Right lobe of liver (tissue), 6 donors: ENCODE data around the gene SEMA3A. TPM values are rescaled to one million over a fixed set of nuclear protein-coding genes. Genes with fewer than 3 reads are reported as not detected.

Experiments used
- ATAC-seq, 4 donors: fragments of 200-7000 bp; cut with Tn5 transposase; one replicate each; pipeline ENCODE4 v1.9.1; 2020; ENCODE audit warnings: mild to moderate bottlenecking in 4 of 4, moderate library complexity in 4 of 4
- DNase-seq, 3 donors: peaks; one replicate each; pipeline ENCODE4 v3.0.0-alpha.2; 2020
- H3K27ac ChIP-seq, 3 donors: fragments of 200-600 bp; one replicate each; pipeline ENCODE4 v1.8.0; 2022
- H3K27me3 ChIP-seq, 2 donors: fragments of 200-600 bp; one replicate each; pipeline ENCODE4 v1.8.0; 2022
- H3K36me3 ChIP-seq, 4 donors: fragments of 200-600 bp; sonication (generic) in 1 of 4; one replicate each; pipeline versions ENCODE4 v1.5.1 to v1.8.0; 2017 to 2022; ENCODE audit warnings: control low read depth in 1 of 4
- H3K4me1 ChIP-seq, 4 donors: fragments of 200-600 bp; sonication (generic) in 1 of 4; one replicate each; pipeline versions ENCODE4 v1.5.1 to v1.8.0; 2017 to 2022; ENCODE audit warnings: control low read depth in 1 of 4
- H3K4me3 ChIP-seq, 3 donors: fragments of 200-600 bp; one replicate each; pipeline ENCODE4 v1.8.0; 2022
- H3K9me3 ChIP-seq, 4 donors: fragments of 200-600 bp; sonication (generic) in 1 of 4; one replicate each; pipeline versions ENCODE4 v1.5.1 to v1.8.0; 2017 to 2022; ENCODE audit warnings: control low read depth in 1 of 4
- CTCF ChIP-seq, 4 donors: fragments of 200-600 bp in 3 of 4; fragments of 450-650 bp in 1 of 4; IDR thresholded peaks; one replicate each; pipeline versions ENCODE4 v1.5.1 to v1.8.0; 2016 to 2022; ENCODE audit warnings: antibody characterized with exemption in 4 of 4, mild to moderate bottlenecking in 2 of 4
- POLR2A ChIP-seq: fragments of 450-650 bp; IDR thresholded peaks from one replicate; pipeline ENCODE4 v1.6.1; 2017; ENCODE audit warnings: antibody characterized with exemption, mild to moderate bottlenecking
- WGBS: methylation state at CpG from one replicate; pipeline ENCODE4 v1.1.6; 2018; ENCODE audit warnings: low coverage, low lambda C conversion rate; ENCODE audit not compliant: insufficient coverage; ENCODE audit errors: missing lambda C conversion rate; 5-methylcytosine and 5-hydroxymethylcytosine counted together
- intact Hi-C, 2 donors: fragments of 100-400 bp; cut with DNase I; formaldehyde crosslinking; loops; one replicate each; pipeline versions ENCODE4 v1.11.2 to v1.14.1; 2022
- total RNA-seq, 6 experiments: library from RNA; depleted of rRNA in 2 of 6; stranded (reverse); fragments of >200 nt in 2 of 6; fragmentation: NEBNext Ultra II Directional in 3 of 6; extraction: Animal tissue kit (Norgen Biotek cat#: 25700) in 3 of 6; gene quantifications; one replicate each; pipeline versions ENCODE4 v1.1.0 to v1.2.4, GENCODE V29; 2016 to 2023
- donor health status: DM: no; HTN: yes; CAD: no.
- donor health status: DM: no; HTN: no; CAD: no.
- donor health status: DM: no; HTN: no; CAD: no.
- donor health status: DM: no; HTN: yes; CAD: no.
- donor health status: DM: no; HTN: yes; CAD: no.

Gene SEMA3A
- total RNA-seq, 6 experiments from 2014 or later: 0.12 to 0.57 (median 0.29) TPM; not detected in 1

DNA sequence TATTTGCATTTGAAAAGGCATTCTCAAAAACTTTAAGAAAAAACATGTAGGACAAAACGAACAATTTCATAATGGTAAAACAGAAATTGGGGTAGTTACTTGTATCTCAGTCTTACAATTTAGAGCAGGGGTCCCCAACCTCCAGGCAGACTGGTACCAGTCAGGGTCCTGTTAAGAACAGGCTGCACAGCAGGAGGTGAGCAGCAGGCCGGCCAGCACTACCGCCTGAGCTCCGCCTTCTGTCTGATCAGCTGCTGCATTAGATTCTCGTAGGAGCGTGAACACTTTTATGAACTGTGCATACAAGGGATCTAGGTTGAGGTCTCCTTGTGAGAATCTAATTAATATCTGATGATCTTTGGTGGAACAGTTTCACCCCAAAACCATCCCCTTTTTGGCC lies 77.3 kb downstream of the SEMA3A start:
- Histone ChIP-seq H3K36me3 (no peaks in the 10 kb centered on the region), H3K9me3 (no peaks in the 10 kb centered on the region), H3K27me3 (no peaks in the 10 kb centered on the region), H3K4me1 (no peaks in the 10 kb centered on the region), H3K27ac (no peak overlapping the region), H3K4me3 (no peak overlapping the region)
- intact Hi-C loops: no loop called here
- TF ChIP-seq CTCF (IDR thresholded peaks at IDR 0.05) (no peak), POLR2A (no peak)
- no peak for ATAC-seq
- 70% methylated on average over 3 of the region's 6 CpGs for WGBS
- no peak for DNase-seq

- no peak for ATAC-seq
These were observed 80.4 kb downstream of the SEMA3A start for GRCh38 chr7:84113906-84114850.

DNA sequence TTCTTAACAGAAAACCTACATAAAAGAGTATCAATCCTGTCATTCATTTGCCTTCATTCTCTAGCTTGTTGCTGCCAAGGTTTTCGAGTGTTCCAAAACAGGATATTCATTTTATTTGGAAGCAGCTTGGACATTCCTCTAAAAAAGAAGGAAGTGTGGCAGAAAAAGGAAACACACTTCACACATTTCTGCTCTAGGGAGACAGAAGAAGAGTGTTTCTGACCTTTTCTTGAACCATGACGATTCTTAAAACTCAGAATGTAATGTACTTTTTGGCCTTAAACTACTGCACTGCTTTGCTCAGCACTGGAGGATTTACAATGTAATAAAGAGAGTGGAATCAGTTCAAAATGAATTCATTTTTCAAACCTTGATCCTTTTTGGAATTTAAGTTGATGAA lies 81.3 kb downstream of the SEMA3A start:
- H3K4me3 ChIP-seq: no peak overlapping the region
- 19% methylated on average over 2 of the region's 2 CpGs for WGBS
- H3K27ac ChIP-seq: no peak overlapping the region
- no peaks in the 10 kb centered on the region for H3K36me3 ChIP-seq
- H3K9me3 ChIP-seq: no peaks in the 10 kb centered on the region
- H3K4me1 ChIP-seq: no peaks in the 10 kb centered on the region
- TF ChIP-seq CTCF (IDR thresholded peaks at IDR 0.05) (no peak), POLR2A (no peak)
- intact Hi-C loops: no loop called here
- DNase-seq (no peak), ATAC-seq (peak; percentile 17 to 46 (median 33))
- H3K27me3 ChIP-seq: no peaks in the 10 kb centered on the region

More at GRCh38 chr7:84113906-84114850, 80.4 kb downstream of the SEMA3A start:
- TF ChIP-seq CTCF (IDR thresholded peaks at IDR 0.05): no peak
- TF ChIP-seq POLR2A: no peak
- Histone ChIP-seq H3K27ac (no peak overlapping the region), H3K4me1 (no peaks in the 10 kb centered on the region), H3K27me3 (no peaks in the 10 kb centered on the region), H3K9me3 (no peaks in the 10 kb centered on the region), H3K4me3 (no peak overlapping the region), H3K36me3 (no peaks in the 10 kb centered on the region)
- DNase-seq: no peak
- intact Hi-C loops: no loop called here
- 44% methylated on average over 9 of the region's 9 CpGs for WGBS

DNA sequence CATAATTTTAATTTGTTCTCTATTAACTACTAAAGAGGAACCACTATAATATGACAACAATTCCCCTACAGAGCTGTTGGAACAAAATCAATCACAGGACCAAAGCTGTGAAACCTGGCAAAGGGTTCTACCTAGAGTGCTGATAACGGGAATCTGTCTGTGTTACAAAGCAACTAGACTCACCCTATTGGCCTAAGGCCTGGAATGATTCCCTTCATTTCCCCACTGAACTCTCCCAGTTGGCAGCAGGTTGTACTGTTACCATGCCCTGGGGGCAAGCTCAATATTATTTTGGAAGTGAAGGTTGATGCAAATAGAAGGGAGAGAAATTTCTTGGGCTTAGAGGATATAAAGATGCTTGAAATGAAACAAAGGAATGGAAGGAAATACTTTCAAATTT lies 81.8 kb downstream of the SEMA3A start:
- Histone ChIP-seq H3K36me3 (no peaks in the 10 kb centered on the region), H3K9me3 (no peaks in the 10 kb centered on the region), H3K4me1 (no peaks in the 10 kb centered on the region), H3K27ac (no peak overlapping the region), H3K27me3 (no peaks in the 10 kb centered on the region), H3K4me3 (no peak overlapping the region)
- TF ChIP-seq CTCF (IDR thresholded peaks at IDR 0.05): no peak
- no peak for TF ChIP-seq POLR2A
- intact Hi-C loops: no loop called here
- DNase-seq (no peak), ATAC-seq (no peak)
- 43% methylated on average over 1 of the region's 1 CpG for WGBS
